HG02981 (cell line): ENCODE results near the gene PDZRN4.

Source experiments
- ATAC-seq: cut with Tn5 transposase; IDR thresholded peaks from one replicate; pipeline ENCODE4 v1.9.1; 2021; ENCODE audit warnings: mild to moderate bottlenecking, moderate library complexity; ENCODE audit not compliant: unreplicated experiment

Gene PDZRN4

DNA sequence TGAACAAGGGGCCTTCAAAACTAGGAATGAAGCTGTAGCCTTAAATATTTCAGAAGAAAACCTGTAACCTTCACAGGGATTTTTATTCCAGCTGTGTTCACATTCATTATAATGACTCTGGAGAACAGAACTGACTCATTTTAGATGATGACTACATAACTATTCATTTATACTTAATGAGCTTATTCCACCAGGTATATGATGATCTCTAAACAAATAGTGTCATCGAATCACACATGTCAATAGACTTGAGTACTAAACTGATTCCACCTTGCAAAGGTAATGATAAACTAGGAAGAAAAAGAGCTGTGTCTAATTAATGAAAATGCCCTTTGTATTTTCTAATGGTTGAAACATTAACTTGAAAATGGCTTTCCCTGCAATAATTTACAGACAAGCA is 433.2 kb downstream of the PDZRN4 start:
- no peak for ATAC-seq
